ENCODE data around the gene APOO.

Gene APOO

DNA sequence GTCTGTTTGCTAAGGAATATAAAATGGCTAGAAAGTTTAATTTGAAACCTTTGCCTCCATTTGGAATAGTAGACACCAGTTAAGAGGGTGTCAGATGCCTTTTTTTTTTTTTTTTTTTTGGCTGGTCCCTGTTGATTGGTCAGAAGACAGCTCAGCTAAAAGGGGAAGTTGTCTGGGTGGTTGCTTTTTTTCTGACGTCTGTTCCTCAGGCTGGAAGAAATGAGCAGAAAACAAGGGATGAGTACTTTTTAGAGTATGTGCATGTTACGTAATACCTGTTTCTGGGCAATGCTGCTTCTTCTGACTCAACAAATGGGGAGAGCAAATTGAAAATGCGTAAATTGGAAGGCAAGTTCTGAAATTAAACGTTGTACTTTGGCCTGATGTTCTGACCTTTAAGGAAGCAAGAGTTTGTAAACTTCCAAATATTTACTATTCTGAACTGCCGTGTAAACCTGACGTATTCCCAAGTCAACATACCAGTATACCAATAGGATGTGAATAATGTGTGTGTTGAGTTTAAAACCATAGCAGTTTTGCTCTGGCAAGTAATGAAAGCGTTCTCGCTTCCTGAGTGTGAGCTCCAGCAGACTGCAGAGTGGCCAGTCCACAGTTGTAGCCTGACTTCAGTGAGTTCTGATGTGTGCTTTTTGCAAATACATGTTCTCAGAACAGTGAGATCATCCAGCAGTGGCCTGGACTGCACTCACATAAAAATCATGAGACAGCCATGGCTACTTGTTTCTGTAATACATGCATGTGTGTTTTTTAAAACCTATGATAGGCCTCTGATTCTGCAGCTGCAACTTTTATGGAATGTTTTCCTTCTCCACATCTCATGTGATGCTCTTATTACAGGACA, 123.0 kb downstream of the APOO start:
- DNase-seq (ENCODE audit: low read depth in 2 of 2), result no peak

DNA sequence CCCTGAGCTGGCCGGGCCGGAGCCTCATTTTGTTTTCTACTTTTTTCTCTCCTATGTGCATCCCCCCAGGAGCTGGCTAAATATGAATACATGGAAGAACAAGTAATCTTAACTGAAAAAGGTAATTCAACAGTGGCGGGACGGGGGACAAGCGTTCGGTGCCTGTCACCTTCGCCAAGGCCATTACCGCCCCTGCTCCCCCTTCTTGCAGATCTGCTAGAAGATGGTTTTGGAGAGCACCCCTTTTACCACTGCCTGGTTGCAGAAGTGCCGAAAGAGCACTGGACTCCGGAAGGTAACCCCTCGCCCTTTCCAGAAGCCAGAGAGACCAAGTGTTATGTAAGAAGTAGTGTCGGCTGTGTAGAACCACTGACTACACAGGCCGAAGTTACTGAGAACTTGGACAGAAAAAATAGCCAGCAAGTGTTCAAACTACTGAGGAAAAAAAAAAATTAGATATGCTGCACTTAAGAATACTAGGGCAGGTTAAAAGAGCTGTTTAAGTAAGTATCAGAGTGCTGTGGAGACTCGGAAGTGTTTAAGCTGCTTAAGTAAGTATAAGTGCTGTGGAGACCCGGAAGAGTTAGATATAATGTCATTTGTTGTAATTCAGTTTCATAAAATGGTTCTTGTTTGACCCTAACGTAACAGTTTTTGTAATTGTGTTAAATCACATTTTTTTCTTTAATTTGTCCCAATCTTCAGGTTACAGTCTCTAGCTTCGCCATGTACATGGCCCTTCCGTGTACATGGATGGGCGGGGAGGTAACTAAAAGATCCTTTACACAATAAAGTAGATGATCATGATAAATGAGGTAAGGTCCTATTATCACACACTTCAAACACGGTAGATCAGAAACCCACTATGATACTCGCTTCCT, 123.9 kb downstream of the APOO start:
- DNase-seq (ENCODE audit: low read depth in 2 of 2), result no peak
